PC-9 (cell line): ENCODE measurements around the gene LCE1E.

Experiments used
- CTCF ChIP-seq: fragments of 200-600 bp; sonication (generic); conservative IDR thresholded peaks from 2 replicates; pipeline ENCODE4 v1.6.1; 2017; ENCODE audit warnings: mixed run types, antibody characterized with exemption, mild to moderate bottlenecking, moderate library complexity
- EZH2 ChIP-seq: fragments of 200-600 bp; sonication (generic); IDR thresholded peaks from 2 replicates; pipeline ENCODE4 v1.8.0; 2017; ENCODE audit warnings: antibody characterized with exemption, low read depth

- TF ChIP-seq CTCF = no peak
- TF ChIP-seq EZH2 = no peak
These were observed 15.3 kb downstream of the LCE1E start for GRCh38 chr1:152801333-152801732.
